NAMALWA (cell line): Measurements from ENCODE around the gene GLB1L3.
"Not testable (repeated sequence)": the region's sequence is repeated elsewhere in the genome, so short reads cannot be mapped to it uniquely, and the experiment has no call there.

Experiments used
- DNase-seq: peaks from one replicate; pipeline ENCODE4 v3.0.0-alpha.2; 2015; ENCODE audit warnings: low spot score

The GLB1L3 gene

GRCh38 chr11:134344497-134345236, 68.5 kb downstream of the GLB1L3 start:
- not testable (repeated sequence) for DNase-seq

GRCh38 chr11:134345237-134345550, 69.0 kb downstream of the GLB1L3 start:
- no peak for DNase-seq

- DNase-seq = no peak
Observed at GRCh38 chr11:134346101-134346975, 70.2 kb downstream of the GLB1L3 start.

GRCh38 chr11:134346976-134347350, 70.8 kb downstream of the GLB1L3 start:
- no peak for DNase-seq

GRCh38 chr11:134347441-134347840, 71.3 kb downstream of the GLB1L3 start:
- no peak for DNase-seq

- peak; percentile 28 for DNase-seq
Observed at GRCh38 chr11:134349109-134349801, 73.1 kb downstream of the GLB1L3 start.

- no peak for DNase-seq
Observed at GRCh38 chr11:134349802-134350355, 73.7 kb downstream of the GLB1L3 start.

- no peak for DNase-seq
Observed at GRCh38 chr11:134350381-134350780, 74.2 kb downstream of the GLB1L3 start.

- DNase-seq = no peak
Observed at GRCh38 chr11:134352111-134352510, 75.9 kb downstream of the GLB1L3 start.

GRCh38 chr11:134355136-134355535, 79.0 kb downstream of the GLB1L3 start:
- no peak for DNase-seq

GRCh38 chr11:134355656-134356055, 79.5 kb downstream of the GLB1L3 start:
- DNase-seq = no peak

GRCh38 chr11:134356656-134357544, 80.7 kb downstream of the GLB1L3 start:
- DNase-seq = no peak

GRCh38 chr11:134357545-134357839, 81.3 kb downstream of the GLB1L3 start:
- no peak for DNase-seq

GRCh38 chr11:134358165-134358855, 82.1 kb downstream of the GLB1L3 start:
- DNase-seq = no peak

- DNase-seq = no peak
Observed at GRCh38 chr11:134358856-134359490, 82.8 kb downstream of the GLB1L3 start.

GRCh38 chr11:134359646-134360045, 83.5 kb downstream of the GLB1L3 start:
- DNase-seq = no peak

- DNase-seq = peak; percentile 59
Observed at GRCh38 chr11:134360050-134360835, 84.1 kb downstream of the GLB1L3 start.

- no peak for DNase-seq
Observed at GRCh38 chr11:134361661-134362060, 85.5 kb downstream of the GLB1L3 start.

- no peak for DNase-seq
Observed at GRCh38 chr11:134362192-134362901, 86.2 kb downstream of the GLB1L3 start.
